ENCODE data around the gene LTB4R2.

Gene LTB4R2, protein sequence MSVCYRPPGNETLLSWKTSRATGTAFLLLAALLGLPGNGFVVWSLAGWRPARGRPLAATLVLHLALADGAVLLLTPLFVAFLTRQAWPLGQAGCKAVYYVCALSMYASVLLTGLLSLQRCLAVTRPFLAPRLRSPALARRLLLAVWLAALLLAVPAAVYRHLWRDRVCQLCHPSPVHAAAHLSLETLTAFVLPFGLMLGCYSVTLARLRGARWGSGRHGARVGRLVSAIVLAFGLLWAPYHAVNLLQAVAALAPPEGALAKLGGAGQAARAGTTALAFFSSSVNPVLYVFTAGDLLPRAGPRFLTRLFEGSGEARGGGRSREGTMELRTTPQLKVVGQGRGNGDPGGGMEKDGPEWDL

DNA sequence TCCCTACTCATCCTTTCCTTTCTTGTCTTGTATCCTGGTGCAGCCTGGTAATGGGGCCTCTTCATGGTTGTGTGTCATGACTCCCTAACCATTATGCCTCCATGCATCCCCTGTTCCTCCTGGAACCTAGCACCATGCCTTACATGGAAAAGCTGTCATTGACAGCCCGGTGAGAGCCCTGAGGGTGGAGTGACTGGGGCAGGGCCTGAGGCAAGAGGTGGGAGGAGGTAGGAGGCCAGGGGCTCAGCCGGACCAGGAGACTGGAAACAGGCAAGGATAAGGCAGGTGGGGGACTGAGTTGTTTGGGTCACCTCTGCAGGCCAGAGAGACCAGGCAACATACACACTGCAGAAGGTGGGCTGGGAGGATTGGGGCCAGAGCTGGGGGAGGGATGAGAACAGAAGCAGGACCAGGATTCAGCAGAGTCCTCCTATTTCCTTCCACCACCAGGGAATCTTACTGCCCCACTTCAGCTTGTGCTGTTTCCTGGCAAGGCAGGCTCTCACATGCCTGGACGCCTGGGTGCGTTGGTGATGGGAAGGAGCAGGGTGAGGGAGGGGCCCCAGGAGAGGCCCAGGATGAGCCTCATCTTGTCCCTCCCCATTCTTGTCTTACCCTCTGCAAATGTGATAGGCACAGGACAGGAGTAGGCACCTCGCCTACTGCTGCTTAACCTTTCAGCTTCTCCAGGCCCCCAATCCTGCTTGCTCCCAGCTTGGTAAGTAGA is at the start of gene LTB4R2:
Gene LTB4R2, plus strand, starts transcription at position 603 of the 727 bp plus-strand sequence. CDS start 525 bp downstream, outside the sequence.
- DNase-seq = no peak

GRCh38 chr14:24260780-24261157 is 49.2 kb upstream of the LTB4R2 start:
- no peak for DNase-seq

DNA sequence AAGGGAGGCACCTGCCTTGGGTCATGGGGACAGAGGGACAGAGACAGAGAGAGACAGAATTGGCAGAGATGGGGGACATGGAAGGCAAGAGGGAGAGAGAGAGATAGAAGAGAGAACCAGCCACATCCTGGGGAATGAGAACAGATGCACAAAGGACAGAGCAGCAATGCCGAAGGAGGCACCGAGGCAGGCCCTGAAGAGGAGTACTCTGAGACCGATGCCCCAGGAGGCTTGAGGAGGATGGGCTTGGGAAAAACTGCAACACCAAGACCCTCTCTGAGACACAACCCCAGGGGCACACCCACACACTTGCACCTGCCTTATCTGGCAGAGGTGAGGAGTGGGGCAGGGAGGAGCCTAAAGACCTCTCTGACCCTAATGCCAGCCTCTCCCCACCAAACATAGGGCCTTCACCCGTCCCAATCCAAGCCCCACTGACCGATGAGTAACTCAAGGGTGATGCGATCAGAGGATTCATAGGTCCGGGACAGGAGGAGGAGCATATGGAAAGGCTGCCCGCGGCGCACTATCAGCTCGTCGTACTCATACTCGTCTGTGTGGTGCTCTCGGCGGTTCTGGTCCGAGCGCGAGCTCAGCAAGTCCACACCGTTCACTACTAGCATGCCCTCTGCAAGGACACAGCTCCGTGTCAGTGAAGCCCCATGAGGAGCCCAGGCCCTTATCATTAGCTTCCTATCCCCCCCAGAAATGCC is 48.5 kb upstream of the LTB4R2 start:
- no peak for DNase-seq

GRCh38 chr14:24261969-24262327 is 48.0 kb upstream of the LTB4R2 start:
- DNase-seq = no peak

GRCh38 chr14:24262821-24263733 is 46.9 kb upstream of the LTB4R2 start, which contains the start of gene TGM1:
TGM1 (minus strand) TSS chr14:24263177; CDS start chr14:24262352, 825 bp downstream.
- DNase-seq = no peak

DNA sequence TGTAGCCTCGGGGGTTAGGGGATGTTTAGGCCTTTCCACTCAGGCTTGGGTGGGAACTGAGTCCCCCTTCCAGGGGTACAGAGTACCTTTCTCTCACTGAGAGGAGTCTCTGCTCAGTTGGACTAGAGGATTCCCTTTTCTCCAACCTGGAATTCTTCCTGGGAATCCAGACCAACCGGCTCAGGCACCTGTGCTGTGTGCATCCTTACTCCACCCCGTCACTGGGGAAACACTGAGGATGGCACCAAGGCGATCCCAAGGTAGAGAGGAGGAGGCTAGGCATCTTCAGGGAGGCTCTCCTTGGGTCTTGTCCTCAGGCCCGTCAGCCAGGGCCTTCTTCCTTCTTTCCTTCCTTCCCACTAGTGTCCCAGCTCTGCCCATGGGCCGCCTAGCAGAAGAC is 46.1 kb upstream of the LTB4R2 start:
- no peak for DNase-seq

GRCh38 chr14:24264298-24264697 is 45.6 kb upstream of the LTB4R2 start:
- DNase-seq = no peak

DNA sequence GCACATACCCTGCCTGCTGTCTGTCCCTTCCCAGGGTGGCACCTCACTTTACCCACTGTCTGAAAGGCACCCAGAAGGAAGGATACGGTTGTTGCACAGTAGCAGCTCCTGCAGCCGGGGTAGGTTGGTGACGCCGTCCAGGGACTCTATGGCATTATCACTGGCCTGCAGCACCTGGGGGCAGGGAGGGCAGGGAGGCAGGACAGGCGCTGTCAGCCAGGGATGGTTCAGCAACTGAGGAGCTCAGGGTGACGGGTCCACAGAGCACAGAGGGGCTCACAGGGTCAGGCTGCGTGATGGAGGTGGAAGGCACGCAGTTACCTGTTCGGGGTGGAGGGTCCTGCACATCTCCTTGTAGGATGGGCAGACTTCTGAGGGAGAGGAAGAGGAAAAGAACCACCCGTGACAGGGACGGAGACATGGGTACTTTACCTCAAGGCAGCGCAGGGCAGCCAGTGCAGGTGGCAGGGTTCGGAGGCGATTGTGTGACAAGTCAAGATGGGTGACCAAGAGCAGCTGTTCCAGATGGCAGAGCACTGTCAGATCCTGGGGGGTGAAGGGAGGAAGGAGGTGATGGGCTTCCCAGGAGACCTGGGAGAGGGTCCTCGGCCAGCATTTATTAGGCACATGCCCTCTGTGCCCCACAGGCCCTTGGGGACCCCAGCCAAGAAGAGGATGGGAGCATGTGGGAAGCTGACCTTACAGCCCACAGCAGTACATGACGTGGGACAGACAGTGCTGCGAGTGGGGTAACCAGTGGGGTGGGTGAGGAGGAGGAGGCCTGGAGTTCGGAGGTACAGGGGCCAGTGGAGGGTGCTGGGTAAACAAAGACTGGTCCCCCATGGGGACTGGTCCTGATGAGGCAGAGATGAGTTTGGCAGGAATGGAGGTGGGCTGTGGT is 43.3 kb upstream of the LTB4R2 start:
- no peak for DNase-seq

DNA sequence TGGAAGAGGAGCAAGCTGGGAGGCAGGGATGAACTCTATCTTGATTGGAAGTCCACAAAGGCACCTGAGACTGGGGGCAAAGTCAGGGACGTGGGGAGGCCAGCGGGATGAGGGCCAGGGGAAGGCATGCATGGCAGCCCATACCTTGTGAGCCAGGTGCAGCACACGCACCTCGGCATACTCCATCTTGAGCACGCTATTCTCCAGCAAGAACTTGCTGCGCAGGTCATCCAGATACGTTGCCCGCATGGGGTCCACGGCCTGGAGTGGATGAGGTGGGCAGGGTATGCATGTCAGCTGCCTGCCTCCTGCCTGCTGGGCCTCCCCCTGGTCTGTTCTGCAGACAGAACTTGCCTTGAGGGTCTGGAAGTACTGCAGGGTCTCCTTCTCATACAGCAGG is 42.4 kb upstream of the LTB4R2 start:
- no peak for DNase-seq

DNA sequence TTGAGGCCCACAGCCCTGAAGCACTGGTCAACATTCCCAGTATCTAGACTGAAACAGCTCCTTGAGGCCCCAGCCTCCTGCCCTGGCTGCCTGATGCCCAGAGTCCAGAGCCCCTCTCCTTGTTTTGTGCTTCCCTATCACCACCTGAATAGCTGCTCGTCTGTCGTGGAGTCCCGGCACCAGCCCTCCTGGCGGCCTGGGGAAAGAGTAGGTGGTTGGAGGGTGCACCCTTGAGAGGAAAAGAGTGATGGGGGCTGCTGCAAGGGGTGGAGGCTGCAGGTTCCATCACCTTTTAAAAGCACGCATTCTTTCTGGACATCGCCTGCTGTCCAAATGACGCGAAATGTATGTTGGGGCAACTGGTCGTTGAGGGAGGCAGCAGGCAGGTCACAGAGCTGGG is 41.7 kb upstream of the LTB4R2 start:
- no peak for DNase-seq

DNA sequence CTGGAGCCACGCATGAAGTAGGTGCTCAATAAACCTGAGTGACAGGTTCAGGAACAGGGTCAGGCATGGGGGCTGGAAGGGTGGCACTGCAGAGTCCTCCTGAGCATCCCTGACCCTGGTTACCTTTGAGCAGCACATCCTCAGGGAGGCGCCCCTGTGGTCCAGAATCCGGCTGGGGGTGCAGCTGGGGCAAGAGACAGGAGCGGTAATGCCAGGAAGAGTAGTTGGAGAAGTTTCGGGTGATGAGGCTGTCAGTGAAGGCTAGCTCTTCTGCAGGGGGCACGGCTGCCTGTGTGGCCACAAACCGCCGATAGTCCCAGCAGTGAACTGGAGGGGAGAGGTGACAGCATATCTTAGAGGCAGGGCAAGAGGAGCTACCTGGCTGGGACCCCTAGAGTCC is 40.6 kb upstream of the LTB4R2 start:
- DNase-seq = no peak

DNA sequence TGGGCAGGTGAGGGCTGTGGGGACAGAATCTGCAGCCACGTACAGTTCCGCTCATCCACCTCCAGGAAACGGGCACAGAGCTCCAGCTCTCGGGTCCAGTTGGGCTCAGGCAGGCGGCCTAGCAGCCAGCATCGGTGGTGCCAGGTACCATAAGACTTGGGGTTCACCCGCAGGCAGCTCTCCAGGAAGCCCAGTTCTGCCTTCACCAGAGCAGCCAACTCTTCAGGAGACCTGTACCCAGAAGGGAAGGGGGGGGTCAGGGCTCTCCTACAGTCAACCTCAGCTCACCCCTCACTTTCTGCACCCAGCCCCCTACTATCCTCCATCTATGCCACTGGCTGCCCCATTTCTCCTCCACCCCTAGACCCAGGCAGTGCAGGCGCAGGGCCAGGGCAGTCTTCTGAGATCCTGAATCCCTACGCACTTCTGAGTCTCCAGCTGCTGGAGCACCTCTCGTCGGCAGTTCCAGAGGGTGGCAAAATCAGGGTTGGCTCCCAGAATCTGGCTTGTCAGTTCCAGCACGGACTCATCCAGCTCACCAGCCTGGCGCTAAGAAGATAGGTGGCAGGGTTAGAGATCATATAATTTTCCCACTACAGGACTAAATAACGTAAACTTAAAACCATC is 39.9 kb upstream of the LTB4R2 start:
- no peak for DNase-seq

DNA sequence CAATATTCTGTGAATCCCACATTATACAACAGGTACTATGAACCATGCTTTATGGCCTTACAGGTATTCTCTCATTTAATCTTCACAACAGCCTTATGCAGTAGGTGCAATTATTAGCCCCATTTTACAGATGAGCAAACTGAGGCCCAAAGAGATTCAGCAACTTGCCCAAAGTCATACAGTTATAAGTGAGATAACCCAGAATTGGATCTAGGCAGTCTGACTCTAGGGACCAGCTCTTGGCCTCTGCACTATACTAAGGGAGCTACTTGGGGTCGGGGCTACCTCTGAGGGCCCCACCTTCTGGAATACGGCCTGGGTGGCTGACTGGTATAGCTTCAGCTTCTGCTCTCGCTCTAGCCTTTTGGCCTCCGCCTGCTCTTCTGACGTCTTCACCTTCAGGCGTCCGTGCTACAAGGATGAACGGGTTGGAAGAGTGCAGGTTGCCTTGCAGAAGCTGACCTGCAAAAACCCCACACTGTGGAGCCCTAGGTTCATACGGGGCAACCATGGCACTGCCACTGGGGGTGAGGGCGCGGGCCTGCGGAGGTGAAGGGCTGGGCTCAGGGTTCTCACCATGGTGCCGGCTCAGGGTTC is 39.3 kb upstream of the LTB4R2 start:
- no peak for DNase-seq

GRCh38 chr14:24271134-24271833 is 38.7 kb upstream of the LTB4R2 start, which contains the start of gene RABGGTA:
RABGGTA (minus strand) TSS chr14:24271597; CDS start chr14:24271115, 482 bp downstream.
- DNase-seq = peak; percentile 88 to 91

DNA sequence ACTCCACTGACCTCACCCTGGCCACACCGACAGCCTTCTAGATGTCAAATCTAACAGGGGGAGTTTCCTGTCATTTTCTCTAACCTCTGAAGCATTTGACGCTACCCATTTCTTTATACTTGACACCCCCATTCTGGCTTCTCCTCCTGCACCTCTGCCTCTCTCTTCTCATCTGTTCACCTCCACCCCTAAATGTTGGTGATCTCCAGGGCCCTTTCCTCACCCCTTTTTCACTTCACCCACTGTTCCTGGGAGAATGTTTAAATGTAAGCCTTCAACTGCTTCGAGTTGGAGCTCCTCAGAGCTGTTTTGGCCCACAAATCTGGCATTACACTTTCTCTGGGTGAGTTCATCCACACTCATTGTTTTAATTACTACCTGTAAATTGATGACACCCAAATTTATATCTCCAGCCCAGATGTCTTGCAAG is 38.1 kb upstream of the LTB4R2 start:
- no peak for DNase-seq

- no peak for DNase-seq
Measured at GRCh38 chr14:24272467-24272866, 37.5 kb upstream of the LTB4R2 start.

DNA sequence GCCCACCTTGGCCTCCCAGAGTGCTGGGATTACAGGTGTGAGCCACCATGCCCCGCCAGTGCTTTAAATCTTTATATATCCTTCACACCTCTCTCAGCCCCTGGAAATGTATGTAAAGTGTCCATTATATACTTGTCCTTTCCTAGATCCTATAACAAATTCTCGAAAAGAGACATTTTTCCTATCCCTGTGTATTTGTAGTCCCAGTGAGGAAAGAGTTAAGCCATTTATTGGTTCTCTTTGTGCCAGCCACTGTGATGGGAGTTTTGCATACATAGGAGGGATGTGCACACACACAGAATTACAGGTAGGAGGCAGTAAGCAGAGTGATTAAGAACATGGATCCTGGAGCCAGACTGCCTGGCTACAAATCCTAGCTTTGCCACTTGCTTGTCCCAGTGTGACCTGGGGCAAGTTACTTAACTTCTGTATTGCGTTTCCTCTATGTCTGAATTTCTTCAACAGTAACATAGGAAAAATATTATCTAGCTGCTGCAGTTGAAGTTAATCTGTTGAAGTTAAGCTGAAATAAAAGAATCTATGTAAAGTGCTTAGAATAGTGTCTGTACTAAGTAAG is 36.4 kb upstream of the LTB4R2 start:
- DNase-seq = no peak

DNA sequence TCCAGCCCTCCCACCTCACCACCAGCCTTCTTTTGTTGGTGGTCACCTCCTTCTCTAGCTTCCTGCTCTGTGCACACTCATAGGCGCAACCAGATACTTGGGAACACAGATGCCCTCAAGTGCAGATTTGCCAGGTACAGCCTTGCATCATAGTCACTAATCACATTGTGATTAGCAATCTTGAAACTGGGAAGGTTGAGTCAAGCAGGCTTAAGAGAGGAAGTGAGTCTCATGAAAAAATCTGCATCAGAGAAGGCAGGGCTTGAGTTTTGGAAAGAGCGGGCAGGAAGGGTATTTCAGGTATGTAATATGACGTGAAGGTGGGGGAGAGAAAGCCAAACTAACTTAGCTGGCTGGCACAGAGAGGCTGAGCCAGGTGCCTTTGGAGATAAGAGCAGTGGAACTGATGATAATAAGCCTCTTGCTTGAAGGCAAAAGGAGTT is 35.8 kb upstream of the LTB4R2 start:
- DNase-seq = peak; percentile 55 to 58

DNA sequence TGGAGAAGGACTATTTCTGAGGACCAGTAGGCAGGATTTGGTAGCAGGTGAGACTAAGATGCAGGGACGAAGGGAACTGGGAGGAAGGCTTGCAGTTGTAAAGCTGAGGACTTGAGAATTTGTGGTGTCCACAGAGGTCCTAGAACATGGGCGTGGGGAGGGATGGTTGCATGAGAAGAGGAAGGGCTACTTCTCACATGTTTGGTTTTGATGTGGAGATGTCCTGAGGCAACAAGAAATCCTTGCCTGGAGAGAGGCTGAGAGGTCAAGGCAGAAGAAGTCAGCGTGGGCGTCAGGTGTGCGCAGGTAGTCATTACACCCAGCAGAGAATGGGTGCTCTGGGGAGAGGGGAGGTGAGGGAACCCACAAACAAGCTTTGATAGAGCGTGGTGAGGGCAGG is 32.9 kb upstream of the LTB4R2 start:
- DNase-seq = no peak

All from activated CD4-positive, alpha-beta T cell treated with anti-CD3 and anti-CD28 coated beads for 4 hours (primary cell).